ENCODE data around the gene CYB5A.

CYB5A gene

GRCh38 chr18:74217476-74218143, 74.2 kb downstream of the CYB5A start:
- DNase-seq: no peak

- no peak for DNase-seq
Observed at GRCh38 chr18:74216661-74217110, 75.1 kb downstream of the CYB5A start.

- no peak for DNase-seq
Observed at GRCh38 chr18:74215863-74216262, 75.9 kb downstream of the CYB5A start.

GRCh38 chr18:74213429-74213828, 78.3 kb downstream of the CYB5A start:
- no peak for DNase-seq

GRCh38 chr18:74204526-74205152, 87.1 kb downstream of the CYB5A start:
- peak in 2 of 56 donors; percentile 5 to 8 for DNase-seq

GRCh38 chr18:74203811-74204210, 88.0 kb downstream of the CYB5A start:
- DNase-seq: no peak
